NK-92 (cell line): Measurements from ENCODE around the gene ZNF107.
"Not testable (repeated sequence)": the region's sequence is repeated elsewhere in the genome, so short reads cannot be mapped to it uniquely, and the experiment has no call there.

ENCODE experiments used
- DNase-seq: peaks from one replicate; lab custom pipeline; 2025; ENCODE audit not compliant: unreplicated experiment; lab: John Stamatoyannopoulos, UW

ZNF107 gene

DNA sequence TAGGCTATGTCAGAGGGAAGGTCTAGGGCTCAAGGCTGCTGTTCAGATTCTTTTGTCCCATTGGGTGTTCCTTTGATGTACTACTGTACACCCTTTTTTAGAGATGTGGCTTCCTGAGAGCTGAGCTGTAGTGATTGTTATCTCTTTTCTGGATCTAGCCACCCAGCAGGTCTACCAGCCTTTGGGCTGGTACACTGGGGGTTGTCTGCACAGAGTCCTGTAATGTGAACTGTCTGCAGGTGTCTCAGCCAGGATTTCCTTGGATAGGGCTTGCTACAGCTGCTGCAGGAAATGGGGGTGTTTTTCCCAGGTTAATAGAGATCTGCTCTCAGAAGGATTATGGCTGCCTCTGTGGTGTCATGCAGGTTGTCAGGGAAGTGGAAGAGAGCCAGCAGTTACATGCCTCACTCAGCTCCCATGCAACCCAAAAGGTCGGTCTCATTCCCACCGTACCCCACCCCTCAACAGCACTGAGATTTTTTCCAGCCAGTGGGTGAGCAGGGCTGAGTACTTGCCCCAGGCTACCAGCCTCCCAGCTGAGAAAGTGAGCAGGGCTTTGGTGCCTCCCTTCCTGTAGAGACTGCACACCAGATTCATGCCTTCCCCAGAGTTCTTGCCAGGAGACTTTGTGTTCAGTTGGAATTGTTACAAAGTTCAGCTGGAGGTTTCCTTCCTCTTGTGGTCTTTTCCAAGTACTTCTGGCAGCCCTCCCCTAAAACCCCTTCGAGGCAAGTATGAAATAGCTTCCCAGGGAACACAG, 63.3 kb downstream of the ZNF107 start:
- DNase-seq, result no peak

DNA sequence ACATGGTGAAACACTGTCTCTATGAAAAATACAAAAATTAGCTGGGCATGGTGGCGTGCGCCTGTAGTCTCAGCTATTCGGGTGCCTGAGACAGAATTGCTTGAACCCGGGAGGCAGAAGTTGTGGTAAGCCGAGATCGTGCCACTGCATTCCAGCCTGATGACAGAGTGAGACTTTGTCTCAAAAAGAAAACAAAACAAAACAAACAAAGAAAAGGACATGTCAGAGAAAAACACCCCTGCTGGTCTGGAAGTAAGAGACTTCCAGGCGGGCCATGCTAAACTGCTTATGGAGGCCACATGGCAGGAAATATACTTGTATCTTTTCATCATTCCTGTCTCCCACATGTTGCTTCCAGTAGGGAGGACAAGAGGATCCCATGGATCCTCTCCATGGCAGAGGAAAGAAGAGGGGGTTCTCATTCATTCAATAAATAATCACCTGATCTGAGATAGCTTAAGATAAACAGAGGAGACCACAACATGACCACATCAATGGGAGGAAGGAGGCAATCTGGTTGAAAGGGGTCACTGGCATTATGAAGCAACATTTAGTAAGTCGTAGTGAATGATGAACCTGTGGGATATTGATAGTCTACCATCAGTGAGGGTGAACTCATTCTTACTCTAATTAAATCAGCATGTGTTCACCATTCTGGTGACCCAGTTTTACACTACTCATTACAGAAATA, 67.8 kb downstream of the ZNF107 start:
- no peak for DNase-seq

DNA sequence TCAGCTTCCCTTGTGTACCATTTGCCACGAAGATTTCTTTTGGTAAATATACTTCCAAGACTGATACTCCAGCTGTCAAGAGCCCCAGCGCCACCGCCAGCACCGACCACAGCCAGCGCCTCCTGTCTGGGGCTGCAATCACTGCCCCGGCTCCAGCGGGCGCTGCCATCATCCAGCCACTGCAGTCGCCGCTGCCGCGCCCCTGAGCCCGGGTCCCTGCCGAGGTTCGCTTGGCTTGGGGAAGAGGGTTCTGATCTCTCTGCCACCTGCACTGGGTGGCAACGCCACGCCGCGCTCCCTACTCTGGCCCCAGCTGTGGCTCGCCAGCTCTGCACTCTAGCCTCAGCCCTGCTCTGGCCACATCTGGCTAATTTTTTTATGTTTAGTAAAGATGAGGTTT, 70.6 kb downstream of the ZNF107 start:
- no peak for DNase-seq

DNA sequence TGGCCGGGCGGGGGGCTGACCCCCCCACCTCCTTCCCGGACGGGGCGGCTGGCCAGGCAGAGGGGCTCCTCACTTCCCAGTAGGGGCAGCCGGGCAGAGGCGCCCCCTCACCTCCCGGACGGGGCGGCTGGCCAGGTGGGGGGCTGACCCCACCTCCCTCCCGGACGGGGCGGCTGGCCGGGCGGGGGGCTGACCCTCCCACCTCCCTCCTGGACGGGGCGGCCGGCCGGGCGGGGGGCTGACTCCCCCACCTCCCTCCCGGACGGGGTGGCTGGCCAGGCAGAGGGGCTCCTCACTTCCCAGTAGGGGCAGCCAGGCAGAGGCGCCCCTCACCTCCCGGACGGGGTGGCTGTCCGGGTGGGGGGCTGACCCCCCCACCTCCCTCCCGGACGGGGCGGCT, 72.5 kb downstream of the ZNF107 start:
- not testable (repeated sequence) for DNase-seq

DNA sequence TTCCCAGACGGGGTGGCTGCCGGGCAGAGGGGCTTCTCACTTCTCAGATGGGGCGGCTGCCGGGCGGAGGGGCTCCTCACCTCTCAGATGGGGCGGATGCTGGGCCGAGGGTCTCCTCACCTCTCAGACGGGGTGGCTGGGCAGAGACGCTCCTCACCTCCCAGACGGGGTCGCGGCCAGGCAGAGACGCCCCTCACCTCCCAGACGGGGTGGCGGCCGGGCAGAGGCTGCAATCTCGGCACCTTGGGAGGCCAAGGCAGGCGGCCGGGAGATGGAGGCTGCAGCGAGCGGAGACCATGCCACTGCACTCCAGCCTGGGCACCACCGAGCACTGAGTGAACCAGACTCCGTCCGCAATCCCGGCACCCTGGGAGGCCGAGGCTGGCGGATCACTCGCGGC, 73.0 kb downstream of the ZNF107 start:
- not testable (repeated sequence) for DNase-seq

DNA sequence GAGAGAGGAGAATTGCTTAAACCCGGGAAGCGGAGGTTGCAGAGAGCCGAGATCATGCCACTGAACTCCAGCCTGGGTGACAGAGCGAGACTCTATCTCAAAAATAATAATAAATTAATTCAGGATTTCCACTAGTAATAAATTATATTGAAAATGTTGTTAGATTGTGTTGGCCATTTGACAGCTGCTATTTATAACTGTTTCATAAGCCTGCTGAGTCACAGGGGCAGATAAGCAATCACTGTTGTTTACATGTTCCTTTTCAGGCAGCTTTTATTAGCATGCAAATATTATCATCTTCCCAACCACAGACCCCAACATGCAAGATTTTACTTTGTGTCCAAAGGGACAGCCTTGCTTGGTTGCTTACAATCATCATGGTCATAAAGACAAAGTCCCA, 78.7 kb downstream of the ZNF107 start:
- no peak for DNase-seq

DNA sequence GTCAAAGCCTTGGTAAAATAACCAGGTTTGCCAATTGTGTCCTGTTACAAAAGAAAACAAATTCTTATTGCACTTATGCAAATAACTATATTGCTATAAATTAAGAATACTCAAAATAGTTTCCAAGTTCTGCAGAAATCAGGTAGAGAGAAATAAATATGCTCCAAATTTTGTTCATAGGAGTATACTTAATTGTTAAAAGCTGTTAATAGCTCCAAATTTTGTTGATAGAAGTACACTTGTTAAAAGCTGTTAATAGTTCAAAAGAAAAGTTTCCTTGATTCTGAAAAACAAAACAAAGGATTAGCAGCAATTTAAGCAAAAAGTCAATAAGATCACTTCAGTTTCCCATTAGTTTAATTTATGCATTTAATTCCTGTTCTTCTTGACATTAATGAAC, 81.9 kb downstream of the ZNF107 start:
- DNase-seq, result no peak

DNA sequence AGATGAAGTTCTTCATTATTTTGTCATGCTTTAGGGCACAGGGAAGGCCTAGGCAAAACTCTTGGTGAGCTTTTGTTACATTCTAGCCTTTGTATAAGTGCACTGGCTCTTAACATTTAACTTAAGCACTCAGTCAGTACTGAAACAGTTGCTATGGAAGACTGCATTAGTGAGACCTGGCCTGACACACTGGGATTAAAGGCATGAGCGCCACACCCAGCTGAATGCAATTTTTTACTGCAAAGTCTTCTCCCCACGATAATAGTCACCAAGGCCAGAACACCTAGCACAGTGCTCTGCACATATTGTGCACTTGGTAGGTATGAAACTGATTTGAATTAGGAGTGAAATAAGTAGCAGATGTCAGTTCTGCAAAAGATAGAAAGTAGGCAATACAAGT, 87.1 kb downstream of the ZNF107 start:
- DNase-seq, result no peak

DNA sequence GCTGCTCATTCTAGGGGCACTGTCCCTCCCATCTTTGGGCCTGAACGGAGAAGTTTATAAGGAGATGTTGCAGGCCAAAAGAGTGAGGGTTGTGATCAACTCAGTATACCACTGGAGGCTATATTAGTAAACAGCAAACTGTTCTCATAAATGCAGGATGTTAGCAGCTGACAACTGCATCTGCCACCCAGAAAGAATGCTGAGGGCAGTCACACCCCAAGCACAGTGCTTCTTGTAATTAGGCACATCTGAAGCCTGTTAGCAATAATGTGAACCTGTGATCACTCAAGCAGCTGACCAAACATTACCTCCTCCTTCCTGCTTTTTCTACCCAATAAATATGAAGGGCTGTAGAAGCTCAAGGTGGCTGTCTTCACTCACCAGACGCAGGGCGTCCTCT, 89.9 kb downstream of the ZNF107 start:
- DNase-seq, result no peak

DNA sequence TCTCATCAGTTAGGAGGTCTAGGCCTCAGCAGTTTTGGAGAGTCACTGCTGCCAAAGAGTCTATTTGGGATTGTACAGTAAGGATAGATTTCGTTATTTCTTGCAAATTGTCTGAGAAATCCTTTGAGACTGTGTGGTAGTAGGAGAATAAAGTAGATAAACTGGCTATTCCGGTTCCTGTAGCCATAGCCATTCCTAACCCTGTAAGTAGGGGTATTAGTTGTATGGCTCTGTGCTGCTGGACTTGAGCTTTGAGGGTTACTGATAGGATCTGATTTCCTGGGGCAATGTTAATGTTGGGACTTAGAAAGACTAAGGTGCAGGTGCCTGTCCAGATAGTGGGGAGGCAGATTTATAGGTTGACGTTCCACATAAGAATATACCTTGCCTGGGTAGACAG, 92.2 kb downstream of the ZNF107 start:
- DNase-seq, result no peak
